GM13976 (cell line): ENCODE data around the gene E2F4.

ENCODE experiments used
- DNase-seq: peaks from one replicate; pipeline ENCODE4 v3.0.0; 2012; ENCODE audit warnings: low spot score
- CTCF ChIP-seq: IDR thresholded peaks from 2 replicates; pipeline ENCODE4 v1.5.1; 2012; ENCODE audit warnings: borderline replicate concordance, mild to moderate bottlenecking; ENCODE audit not compliant: insufficient read depth; ENCODE audit errors: extremely low read depth, missing control alignments, control extremely low read depth
- in situ Hi-C: fragments of 300-500 bp; cut with MboI; formaldehyde crosslinking; loops from one replicate; pipeline ENCODE4 v1.12.0; 2022; ENCODE audit warnings: low sequenced_read_pairs, mixed read lengths, inconsistent platforms; ENCODE audit not compliant: unreplicated experiment

The E2F4 gene

GRCh38 chr16:67185651-67186134 is 6.3 kb upstream of the E2F4 start:
- no peak for DNase-seq
- TF ChIP-seq CTCF = no peak
- in situ Hi-C loops = no loop called here

- no peak for DNase-seq
- no peak for TF ChIP-seq CTCF
- in situ Hi-C loops = no loop called here
Measured at GRCh38 chr16:67186550-67186950, 5.4 kb upstream of the E2F4 start.

- in situ Hi-C loops = no loop called here
- no peak for DNase-seq
- no peak for TF ChIP-seq CTCF
Measured at GRCh38 chr16:67187175-67187890, 4.6 kb upstream of the E2F4 start.

GRCh38 chr16:67188323-67188722 is 3.6 kb upstream of the E2F4 start:
- no peak for TF ChIP-seq CTCF
- in situ Hi-C loops = no loop called here
- DNase-seq = no peak

GRCh38 chr16:67188798-67189197 is 3.2 kb upstream of the E2F4 start:
- in situ Hi-C loops = no loop called here
- TF ChIP-seq CTCF = no peak
- no peak for DNase-seq

GRCh38 chr16:67190041-67190440 is 1.9 kb upstream of the E2F4 start, which contains the start of gene EXOC3L1:
TSS of gene EXOC3L1 (minus strand) at chr16:67190136. CDS start at chr16:67189676, 460 bp downstream.
- TF ChIP-seq CTCF = no peak
- no peak for DNase-seq
- in situ Hi-C loops = no loop called here
